ENCODE measurements around the gene PRMT3.
"Not testable (repeated sequence)": the region's sequence is repeated elsewhere in the genome, so short reads cannot be mapped to it uniquely, and the experiment has no call there.

PRMT3 gene

GRCh38 chr11:20457934-20458680, 70.6 kb downstream of the PRMT3 start:
- DNase-seq, result no peak

DNA sequence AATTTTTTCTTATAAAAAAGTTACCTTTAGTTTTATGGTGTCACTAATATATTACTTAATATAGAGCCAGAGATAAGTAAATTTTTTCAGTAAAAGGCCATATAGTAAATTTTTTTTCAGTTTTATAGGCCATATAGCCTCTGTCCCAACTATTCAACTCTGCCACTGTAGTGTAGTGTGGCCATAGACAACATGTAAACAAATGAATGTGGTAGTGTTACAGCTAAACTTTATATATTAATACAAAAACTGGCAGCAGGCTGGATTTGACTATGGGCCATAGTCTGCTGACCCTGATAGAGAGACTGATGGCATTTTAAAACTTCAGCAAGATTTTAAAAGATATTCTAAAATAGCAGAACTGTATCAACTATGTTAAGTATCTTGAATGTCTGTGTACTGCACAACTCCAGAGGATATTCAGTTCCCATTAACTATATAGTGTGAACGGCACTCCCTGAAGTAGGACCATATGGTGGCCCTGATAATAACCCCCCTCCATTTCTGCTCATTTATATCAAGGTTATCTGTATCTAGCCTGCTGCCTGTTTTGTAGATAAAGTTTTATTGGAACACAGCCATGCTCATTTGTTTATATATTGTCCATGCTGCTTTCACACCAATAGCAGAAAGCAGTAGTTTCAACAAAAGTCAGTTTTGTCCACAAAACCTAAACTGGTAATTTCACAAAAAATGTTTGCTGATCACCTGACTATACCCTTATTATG, 71.6 kb downstream of the PRMT3 start:
- no peak for DNase-seq

DNA sequence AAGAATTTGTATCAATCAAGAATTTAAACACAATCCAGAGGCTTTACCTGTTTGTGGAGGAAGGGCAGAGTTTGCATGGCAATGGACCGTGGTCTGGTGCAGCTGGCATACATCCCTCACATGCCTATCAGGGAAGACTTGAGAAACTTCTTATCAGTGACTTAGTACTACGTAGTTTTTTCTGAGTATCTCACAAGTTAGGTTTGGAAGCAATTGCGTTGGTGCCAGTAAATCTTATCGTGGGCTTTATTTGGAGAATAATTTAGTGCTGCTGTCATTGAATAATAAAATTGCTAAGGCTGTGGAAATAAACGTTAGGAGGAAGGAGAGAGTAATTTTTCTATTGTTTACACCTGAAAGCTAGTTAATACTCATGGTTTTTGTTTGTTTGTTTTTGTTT, 72.3 kb downstream of the PRMT3 start:
- no peak for DNase-seq

GRCh38 chr11:20464518-20464917, 77.0 kb downstream of the PRMT3 start:
- DNase-seq, result no peak

DNA sequence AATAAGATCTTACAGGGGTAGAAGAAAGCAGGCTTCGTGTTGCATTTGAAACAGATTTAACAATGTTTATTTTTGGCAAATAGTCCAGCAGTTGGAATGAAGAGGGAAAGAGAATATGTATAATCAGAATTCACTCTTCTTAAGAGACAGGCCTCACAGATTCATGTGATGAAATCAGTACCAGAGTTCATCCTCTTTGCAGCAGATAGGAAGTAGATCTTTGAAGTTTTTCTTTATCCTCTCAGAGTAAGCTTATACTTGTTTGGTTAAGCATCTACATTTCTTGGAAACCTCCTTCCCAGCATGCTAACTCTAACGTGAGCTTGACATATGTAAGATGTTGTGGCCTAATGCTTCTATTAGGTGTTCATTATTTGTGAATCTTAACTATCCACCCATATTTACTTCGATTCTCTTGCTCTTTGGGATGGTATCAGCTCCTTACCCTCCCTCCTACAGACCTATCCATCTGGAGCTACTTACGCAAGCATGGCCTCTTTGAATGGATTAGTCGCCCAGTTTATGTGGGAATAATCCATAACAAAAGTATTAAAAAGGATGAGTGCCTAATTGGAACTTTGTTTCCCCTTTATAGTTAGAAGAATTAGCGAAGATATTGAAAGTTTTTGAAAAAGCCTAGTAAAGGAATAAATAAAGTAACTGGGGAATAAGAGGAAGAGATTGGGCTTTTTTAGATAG, 80.1 kb downstream of the PRMT3 start:
- DNase-seq, result no peak

DNA sequence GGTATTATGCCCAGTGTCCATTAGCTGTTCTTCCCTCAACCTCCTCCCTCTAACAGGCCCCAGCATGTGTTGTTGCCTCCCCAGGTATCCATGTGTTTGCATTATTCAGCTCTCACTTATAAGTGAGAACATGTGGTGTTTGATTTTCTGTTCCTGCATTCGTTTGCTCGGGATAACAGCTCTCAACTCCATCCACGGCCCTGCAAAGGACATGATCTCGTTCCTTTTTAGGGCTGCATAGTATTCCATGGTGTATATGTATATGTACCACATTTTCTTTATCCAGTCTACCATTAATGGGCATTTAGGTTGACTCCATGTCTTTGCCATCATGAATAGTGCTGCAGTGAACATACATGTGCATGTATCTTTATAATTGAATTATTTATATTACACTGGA, 82.8 kb downstream of the PRMT3 start:
- no peak for DNase-seq

GRCh38 chr11:20471929-20472328, 84.4 kb downstream of the PRMT3 start:
- DNase-seq, result not testable (repeated sequence)

GRCh38 chr11:20474176-20474881, 86.8 kb downstream of the PRMT3 start:
- DNase-seq, result no peak

DNA sequence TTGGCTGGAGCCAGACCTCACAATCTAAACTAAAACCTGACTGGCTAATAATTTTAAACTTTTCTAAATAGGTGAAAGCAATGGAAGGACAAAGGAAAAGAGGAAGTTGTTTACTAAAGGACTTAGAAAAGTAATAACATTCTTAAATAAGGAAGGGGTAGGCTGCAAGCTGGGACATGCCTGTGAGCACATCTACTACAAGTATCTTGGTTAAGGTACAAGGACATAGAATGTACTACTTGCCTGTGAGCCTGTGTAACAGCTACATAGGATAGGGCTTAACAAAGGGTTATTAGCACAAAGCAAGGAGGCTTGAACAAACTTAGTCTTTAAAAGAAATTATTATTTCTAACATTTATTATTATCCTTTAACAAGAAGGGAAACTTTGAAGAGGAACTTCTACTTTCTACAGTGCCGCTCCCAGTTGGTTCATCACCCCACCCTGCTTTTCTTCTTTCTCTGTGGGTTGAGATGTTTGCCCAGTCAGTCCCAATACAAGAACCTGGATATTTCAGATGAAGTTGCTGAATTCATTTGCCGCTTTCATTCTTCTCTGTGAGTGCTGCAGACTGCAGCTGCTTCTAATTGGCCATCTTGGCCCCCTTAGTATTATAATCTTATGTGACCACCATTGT, 87.5 kb downstream of the PRMT3 start:
- DNase-seq, result no peak

- no peak for DNase-seq
These were observed 90.0 kb downstream of the PRMT3 start for GRCh38 chr11:20477418-20478090.

DNA sequence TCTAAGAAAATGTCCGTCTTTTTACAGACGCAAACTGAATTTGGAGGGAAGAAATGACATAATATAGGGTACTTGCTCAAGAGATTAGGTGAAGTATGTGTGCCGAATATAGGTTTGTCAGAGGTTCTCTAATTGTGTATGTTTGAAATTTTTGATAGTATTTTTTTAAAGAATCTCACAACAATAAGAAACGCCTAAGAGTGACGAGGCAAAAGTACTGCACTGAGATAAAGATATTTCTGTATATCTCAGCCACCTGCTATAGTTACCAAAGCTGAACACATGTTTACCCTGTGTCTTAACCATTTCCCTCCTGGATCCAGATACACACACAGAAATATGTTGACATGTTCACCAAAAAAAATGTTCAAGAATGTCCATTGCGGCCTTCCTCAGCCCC, 92.0 kb downstream of the PRMT3 start:
- DNase-seq, result no peak

DNA sequence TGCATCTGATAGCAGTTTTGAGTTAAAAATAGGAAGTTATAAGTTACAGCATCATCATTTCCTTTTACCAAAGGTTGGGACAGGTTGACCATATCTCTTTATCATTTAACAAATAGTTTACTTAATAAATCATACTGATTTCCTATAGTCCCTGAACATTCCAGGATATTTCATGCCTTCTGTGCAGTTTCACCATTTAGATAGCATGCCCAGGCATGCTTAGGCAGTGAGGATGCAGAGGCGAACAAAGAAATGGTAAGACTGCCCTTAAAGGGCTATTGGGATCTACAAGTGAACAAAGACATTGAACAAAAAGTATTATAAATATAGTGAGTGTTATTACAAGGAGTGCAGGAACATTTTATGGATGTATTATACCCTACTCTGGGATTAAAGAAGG, 96.4 kb downstream of the PRMT3 start:
- no peak for DNase-seq

- DNase-seq, result not testable (repeated sequence)
These were observed 96.9 kb downstream of the PRMT3 start for GRCh38 chr11:20484416-20484815.

DNA sequence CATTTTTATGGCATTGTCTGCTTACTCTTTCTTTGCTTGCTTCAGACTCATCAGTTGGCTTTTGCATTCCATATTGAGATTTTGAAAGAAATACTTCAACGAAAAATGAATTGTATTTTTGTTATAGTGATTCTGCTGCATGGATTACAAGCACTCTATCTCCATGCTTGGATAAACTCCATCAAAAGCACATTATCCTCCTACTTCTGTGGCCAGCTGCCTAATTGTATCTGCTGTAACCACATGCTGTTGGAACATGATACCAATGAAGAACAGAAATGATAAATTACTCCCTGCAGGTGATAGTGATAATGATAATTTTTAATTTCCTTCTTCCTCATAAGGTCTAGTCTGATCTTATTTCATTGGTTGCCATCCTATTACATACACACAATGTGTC, 100.8 kb downstream of the PRMT3 start:
- DNase-seq, result no peak

DNA sequence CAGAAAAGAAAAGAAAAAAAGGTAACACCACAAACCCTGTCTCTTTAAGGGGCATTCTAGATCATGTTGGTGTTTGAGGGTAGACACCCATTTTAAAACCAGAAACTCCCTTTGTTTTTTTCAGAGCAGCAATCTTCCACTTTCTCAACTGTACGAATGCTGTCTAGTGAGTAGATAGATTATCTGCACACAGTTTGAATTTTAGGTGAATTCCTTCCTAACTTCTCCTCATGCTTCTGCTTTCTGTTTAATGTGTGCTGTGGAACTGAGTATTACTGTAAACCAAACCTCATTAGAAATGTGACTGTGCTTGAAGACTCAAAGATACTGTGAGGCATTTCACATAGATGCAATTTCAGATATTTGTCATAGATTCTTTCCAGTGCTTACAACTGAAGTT, 102.4 kb downstream of the PRMT3 start:
- DNase-seq, result no peak

DNA sequence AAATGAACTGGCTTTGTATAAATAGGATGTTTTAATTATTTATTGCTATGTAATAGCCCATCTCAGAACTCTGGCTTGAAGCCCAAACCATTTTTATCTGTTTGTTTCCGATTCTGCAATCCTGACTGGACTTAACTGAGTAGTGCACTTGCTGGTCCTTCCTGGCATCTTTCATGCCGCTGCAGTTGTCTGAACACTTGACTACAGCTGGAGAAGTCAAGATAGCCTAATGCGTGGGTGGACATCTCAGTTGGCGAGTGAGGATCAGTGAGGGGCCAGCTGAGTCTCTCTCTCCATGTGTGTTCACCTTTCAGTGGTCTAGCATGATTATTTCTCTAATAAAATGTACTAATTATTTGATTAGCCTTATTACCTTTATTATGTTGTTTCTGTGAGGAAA, 105.8 kb downstream of the PRMT3 start:
- no peak for DNase-seq

- DNase-seq, result no peak
These were observed 109.7 kb downstream of the PRMT3 start for GRCh38 chr11:20497124-20497792.

GRCh38 chr11:20501252-20501651, 113.7 kb downstream of the PRMT3 start:
- DNase-seq, result no peak

DNA sequence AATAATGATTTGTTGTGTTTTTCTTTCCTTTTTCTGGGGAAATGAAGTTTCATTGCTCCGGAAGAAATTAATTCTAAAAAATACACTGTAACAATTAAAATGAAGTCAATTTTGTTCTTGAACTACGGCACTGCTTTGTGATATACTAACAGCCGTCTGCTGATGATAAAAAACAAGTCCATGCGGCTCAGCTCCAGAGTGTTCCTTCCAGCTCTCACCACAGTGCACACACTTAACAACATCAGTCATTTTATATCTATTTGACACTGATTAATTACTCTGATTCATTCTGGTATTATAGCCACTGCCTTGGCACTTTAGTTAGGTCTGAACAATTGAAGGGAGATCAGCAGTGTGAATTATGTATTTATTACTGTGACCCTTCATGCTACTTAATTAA, 114.5 kb downstream of the PRMT3 start:
- no peak for DNase-seq

DNA sequence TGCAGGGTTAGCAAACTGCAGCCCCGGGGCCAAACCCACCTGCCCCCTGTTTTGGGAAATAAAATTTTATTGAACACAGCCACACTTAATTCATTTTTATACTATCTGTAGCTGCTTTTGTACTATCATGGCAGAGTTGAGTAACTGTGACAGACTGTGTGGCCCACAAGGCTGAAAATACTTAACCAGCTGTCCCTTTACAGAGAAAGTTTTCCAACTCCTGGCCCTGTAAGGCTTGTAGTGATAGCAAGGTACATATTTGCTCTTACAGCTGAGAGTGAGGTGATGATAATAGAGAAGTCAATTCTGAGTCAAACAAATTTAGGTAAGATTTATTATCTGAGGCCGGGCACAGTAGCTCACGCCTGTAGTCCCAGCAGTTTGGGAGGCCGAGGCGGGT, 124.5 kb downstream of the PRMT3 start:
- no peak for DNase-seq

- no peak for DNase-seq
These were observed 125.4 kb downstream of the PRMT3 start for GRCh38 chr11:20512869-20513268.

Measured in right forelimb (tissue), 1 donor.